Measurements from ENCODE around the gene SLC38A10. TPM values are rescaled to one million over a fixed set of nuclear protein-coding genes. Genes with fewer than 3 reads are reported as not detected.

The SLC38A10 gene
- polyA plus RNA-seq, 1 of the 3 experiments (the other 2 are of a cell fraction): 82.2 TPM

- Histone ChIP-seq H3K27ac (ENCODE audit: low read depth in 2 of 2, low read length in 1 of 2) (no peak overlapping the region), H4K20me1 (ENCODE audit: insufficient read depth) (peaks cover 48% of the 10 kb centered on the region), H3K4me3 (ENCODE audit: low read depth in 2 of 2, low read length in 1 of 2) (no peak overlapping the region), H3K4me1 (ENCODE audit: control insufficient read depth in 1 of 2, insufficient read depth in 2 of 2, low read depth in 1 of 2, low read length in 1 of 2) (no peaks in the 10 kb centered on the region), H3K9ac (no peak overlapping the region), H3K79me2 (ENCODE audit: insufficient read depth) (peaks cover 59% of the 10 kb centered on the region), H3F3A (replicated peaks; ENCODE audit: insufficient read depth) (no peaks in the 10 kb centered on the region), H3K9me3 (no peaks in the 10 kb centered on the region), H2AFZ (ENCODE audit: low read depth) (no peak overlapping the region), H3K27me3 (ENCODE audit: insufficient read depth) (no peaks in the 10 kb centered on the region), H3K36me3 (replicated peaks in 1 of 2; ENCODE audit: control insufficient read depth in 1 of 2, insufficient read depth in 2 of 2, low read length in 1 of 2) (peaks cover 24 to 52% of the 10 kb centered on the region in 2 experiments), H3K4me2 (no peak overlapping the region), H3K9me2 (no peaks in the 10 kb centered on the region)
- ChIA-PET CTCF (interaction anchor here (0.9 kb wide), 1 partner anchor 10 kb away, joined by 3 read pairs; the partner anchor contains the start of gene SLC38A10), POLR2A (no interaction called here)
- WGBS (ENCODE audit: low lambda C conversion rate): 90% methylated on average over 32 of the region's 37 CpGs
- no peak for DNase-seq
- TF ChIP-seq, protein P1, sequence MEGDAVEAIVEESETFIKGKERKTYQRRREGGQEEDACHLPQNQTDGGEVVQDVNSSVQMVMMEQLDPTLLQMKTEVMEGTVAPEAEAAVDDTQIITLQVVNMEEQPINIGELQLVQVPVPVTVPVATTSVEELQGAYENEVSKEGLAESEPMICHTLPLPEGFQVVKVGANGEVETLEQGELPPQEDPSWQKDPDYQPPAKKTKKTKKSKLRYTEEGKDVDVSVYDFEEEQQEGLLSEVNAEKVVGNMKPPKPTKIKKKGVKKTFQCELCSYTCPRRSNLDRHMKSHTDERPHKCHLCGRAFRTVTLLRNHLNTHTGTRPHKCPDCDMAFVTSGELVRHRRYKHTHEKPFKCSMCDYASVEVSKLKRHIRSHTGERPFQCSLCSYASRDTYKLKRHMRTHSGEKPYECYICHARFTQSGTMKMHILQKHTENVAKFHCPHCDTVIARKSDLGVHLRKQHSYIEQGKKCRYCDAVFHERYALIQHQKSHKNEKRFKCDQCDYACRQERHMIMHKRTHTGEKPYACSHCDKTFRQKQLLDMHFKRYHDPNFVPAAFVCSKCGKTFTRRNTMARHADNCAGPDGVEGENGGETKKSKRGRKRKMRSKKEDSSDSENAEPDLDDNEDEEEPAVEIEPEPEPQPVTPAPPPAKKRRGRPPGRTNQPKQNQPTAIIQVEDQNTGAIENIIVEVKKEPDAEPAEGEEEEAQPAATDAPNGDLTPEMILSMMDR (IDR thresholded peaks at IDR 0.05): no peak
- no peak for TF ChIP-seq GABPA (IDR thresholded peaks at IDR 0.05; ENCODE audit: low read depth)
- no peak for TF ChIP-seq RAD21 (IDR thresholded peaks at IDR 0.05; ENCODE audit: low read length)
- no peak for TF ChIP-seq ZBTB33 (IDR thresholded peaks at IDR 0.05; ENCODE audit: borderline replicate concordance, low read depth)
- TF ChIP-seq, protein P2, sequence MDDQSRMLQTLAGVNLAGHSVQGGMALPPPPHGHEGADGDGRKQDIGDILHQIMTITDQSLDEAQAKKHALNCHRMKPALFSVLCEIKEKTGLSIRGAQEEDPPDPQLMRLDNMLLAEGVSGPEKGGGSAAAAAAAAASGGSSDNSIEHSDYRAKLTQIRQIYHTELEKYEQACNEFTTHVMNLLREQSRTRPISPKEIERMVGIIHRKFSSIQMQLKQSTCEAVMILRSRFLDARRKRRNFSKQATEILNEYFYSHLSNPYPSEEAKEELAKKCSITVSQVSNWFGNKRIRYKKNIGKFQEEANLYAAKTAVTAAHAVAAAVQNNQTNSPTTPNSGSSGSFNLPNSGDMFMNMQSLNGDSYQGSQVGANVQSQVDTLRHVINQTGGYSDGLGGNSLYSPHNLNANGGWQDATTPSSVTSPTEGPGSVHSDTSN (IDR thresholded peaks at IDR 0.05): no peak
- no peak for TF ChIP-seq SMC3 (IDR thresholded peaks at IDR 0.05; ENCODE audit: low read depth, low read length)
- TF ChIP-seq TCF12 (IDR thresholded peaks at IDR 0.05): no peak
- TF ChIP-seq YY1 (IDR thresholded peaks at IDR 0.05; ENCODE audit: low read depth): no peak
- TF ChIP-seq, protein P3, sequence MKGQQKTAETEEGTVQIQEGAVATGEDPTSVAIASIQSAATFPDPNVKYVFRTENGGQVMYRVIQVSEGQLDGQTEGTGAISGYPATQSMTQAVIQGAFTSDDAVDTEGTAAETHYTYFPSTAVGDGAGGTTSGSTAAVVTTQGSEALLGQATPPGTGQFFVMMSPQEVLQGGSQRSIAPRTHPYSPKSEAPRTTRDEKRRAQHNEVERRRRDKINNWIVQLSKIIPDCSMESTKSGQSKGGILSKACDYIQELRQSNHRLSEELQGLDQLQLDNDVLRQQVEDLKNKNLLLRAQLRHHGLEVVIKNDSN (IDR thresholded peaks at IDR 0.05; ENCODE audit: borderline replicate concordance, low read depth): no peak
- no peak for TF ChIP-seq RCOR1 (IDR thresholded peaks at IDR 0.05; ENCODE audit: low read length)
- no peak for TF ChIP-seq EP300 (IDR thresholded peaks at IDR 0.05; ENCODE audit: borderline replicate concordance in 1 of 2, low read depth in 1 of 2, low read length in 1 of 2)
- TF ChIP-seq MAX (IDR thresholded peaks at IDR 0.05; ENCODE audit: low read depth): no peak
- no peak for TF ChIP-seq TAF1 (IDR thresholded peaks at IDR 0.05; ENCODE audit: borderline replicate concordance, low read depth, low read length)
- no peak for TF ChIP-seq IRF3 (IDR thresholded peaks at IDR 0.05; ENCODE audit: low read depth, low read length)
- no peak for TF ChIP-seq GATA2 (CRISPR knock-in tag; IDR thresholded peaks at IDR 0.05)
- no peak for TF ChIP-seq NFIC (IDR thresholded peaks at IDR 0.05; ENCODE audit: borderline replicate concordance)
- no peak for TF ChIP-seq JUND (IDR thresholded peaks at IDR 0.05)
- TF ChIP-seq EZH2phosphoT487 (IDR thresholded peaks at IDR 0.05; ENCODE audit: borderline replicate concordance, low read depth): no peak
- no peak for TF ChIP-seq FOXJ3 (CRISPR knock-in tag; IDR thresholded peaks at IDR 0.05)
Measured at GRCh38 chr17:81285179-81285878, 9.8 kb downstream of the SLC38A10 start.

All from SK-N-SH (cell line).